Measurements from ENCODE around the gene LTA4H.
A peak's percentile ranks its signal among the peaks of the same experiment; 100 is the strongest.

Gene LTA4H

DNA sequence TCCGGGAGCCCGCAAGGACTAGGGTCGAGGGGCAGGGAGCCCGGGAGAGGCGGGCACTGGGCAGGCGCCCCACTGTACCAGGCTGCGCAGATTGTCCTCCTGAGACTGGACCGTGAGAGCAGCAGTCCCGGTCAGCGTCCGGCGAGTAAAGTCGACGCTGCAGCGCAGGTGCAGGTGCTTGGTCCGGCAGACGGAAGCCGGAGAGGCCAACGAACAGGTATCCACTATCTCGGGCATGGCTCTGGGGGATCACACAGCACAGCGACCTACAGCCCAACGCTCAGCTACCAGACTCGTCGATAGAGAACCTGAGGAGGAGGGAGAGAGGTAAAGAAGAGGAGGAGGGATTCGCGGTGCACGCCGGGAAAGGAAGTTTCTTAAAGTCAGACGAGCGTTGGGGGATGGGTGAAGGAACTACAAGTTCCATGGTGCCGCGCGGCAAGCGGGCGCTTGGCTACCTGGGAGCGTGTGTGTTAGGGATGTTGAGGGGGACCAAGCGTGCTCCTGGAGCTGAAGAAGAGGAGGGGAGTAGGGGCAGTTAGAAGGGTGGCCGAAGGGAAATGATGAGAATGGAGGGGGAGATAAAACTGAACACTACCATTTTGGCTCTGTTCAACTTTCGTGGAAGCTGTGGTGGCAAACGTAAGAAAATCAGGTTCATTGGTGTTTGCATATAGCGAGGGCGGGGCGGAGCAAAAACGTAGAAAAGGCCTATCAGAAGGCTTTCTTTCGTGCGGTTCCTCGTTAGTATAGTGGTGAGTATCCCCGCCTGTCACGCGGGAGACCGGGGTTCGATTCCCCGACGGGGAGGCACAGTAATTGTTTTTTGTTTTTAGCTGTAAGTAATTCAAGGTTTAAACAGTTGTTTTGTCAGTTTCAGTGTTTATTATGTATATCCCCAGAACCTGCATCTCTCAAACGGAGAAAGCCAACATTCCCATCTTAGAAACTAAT, at the start of gene LTA4H:
Gene LTA4H (minus strand): TSS at position 305 of the 954 bp plus-strand sequence. CDS start 68 bp downstream, at position 237.
- peak within 1 kb of the TSS; percentile 67 for H3K4me3 ChIP-seq (ENCODE audit: control insufficient read depth, low read depth, low read length)
- peak; percentile 91 for DNase-seq (ENCODE audit: low read depth)
- TF ChIP-seq, protein P1, sequence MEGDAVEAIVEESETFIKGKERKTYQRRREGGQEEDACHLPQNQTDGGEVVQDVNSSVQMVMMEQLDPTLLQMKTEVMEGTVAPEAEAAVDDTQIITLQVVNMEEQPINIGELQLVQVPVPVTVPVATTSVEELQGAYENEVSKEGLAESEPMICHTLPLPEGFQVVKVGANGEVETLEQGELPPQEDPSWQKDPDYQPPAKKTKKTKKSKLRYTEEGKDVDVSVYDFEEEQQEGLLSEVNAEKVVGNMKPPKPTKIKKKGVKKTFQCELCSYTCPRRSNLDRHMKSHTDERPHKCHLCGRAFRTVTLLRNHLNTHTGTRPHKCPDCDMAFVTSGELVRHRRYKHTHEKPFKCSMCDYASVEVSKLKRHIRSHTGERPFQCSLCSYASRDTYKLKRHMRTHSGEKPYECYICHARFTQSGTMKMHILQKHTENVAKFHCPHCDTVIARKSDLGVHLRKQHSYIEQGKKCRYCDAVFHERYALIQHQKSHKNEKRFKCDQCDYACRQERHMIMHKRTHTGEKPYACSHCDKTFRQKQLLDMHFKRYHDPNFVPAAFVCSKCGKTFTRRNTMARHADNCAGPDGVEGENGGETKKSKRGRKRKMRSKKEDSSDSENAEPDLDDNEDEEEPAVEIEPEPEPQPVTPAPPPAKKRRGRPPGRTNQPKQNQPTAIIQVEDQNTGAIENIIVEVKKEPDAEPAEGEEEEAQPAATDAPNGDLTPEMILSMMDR (IDR thresholded peaks at IDR 0.05; ENCODE audit: control insufficient read depth, insufficient read depth, low read depth, low read length, missing control alignments) = no peak

DNA sequence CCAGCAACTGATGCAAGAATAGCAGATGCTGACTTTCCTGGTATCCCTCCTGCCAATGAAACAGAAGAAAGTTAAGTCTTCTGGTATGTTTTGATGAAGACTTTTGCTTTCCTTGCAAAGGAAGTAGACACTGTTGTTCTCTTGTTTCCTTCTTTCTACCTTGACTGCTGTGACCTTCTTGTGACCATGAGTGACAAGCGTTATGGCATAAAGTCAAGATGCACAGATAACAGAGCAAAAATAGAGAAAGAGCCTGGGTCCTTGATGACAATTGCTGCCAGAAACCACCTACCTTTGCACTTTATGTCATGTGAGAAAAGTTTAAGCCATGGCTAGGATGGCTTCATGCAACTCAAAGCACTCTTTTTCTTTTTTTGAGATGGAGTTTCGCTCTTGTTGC, 49.2 kb upstream of the LTA4H start:
- H3K4me3 ChIP-seq (ENCODE audit: control insufficient read depth, low read depth, low read length) = no peak overlapping the region
- no peak for DNase-seq (ENCODE audit: low read depth)
- TF ChIP-seq, protein P1 (IDR thresholded peaks at IDR 0.05; ENCODE audit: control insufficient read depth, insufficient read depth, low read depth, low read length, missing control alignments) = no peak

DNA sequence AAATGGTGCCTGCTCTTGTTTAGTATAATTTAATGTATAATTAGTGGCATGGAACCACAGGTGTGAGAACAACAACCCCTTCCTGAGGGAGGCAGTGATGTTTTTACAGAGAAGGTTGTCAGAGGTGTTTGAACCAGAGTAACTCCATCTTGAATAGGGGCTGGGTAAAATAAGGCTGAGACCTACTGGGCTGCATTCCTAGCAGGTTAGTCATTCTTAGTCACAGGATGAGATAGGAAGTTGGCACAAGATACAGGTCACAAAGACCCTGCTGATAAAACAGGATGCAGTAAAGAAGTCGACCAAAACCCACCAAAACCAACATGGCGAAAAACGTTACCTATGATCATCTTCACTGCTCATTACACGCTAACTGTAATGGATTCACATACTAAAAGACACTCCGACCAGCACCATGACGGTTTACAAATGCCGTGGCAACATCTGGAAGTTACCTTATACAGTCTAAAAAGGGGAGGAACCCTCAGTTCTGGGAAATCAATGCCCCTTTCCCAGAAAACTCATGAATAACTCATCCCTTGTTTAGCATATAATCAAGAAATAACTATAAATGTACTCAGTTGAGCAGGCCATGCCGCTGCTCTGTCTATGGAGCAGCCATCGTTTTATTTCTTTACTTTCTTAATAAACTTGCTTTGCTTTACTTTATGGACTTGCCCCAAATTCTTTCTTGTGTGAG, 47.8 kb upstream of the LTA4H start:
- DNase-seq (ENCODE audit: low read depth) = no peak
- no peak overlapping the region for H3K4me3 ChIP-seq (ENCODE audit: control insufficient read depth, low read depth, low read length)
- TF ChIP-seq, protein P1 (IDR thresholded peaks at IDR 0.05; ENCODE audit: control insufficient read depth, insufficient read depth, low read depth, low read length, missing control alignments) = no peak

DNA sequence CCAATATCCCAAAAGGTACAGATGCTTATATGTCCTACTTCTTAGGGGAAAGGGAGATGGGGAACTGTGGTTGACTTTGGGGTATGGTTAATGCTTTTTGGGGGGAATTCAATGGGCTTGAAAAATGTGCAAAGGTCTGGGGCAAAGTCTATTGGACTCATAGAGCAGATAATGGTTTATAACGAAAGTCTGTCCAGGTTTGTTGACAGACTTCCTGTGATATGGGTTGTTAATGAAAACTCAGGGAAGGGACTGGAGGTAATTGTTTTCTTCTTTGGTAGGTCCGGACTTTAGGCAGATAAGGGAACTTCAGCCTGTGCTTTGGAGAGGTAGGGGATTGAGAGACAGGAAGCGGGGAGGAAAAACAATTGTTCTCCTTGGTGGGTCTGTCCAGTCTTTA, 46.2 kb upstream of the LTA4H start:
- TF ChIP-seq, protein P1 (IDR thresholded peaks at IDR 0.05; ENCODE audit: control insufficient read depth, insufficient read depth, low read depth, low read length, missing control alignments) = no peak
- DNase-seq (ENCODE audit: low read depth) = no peak
- no peak overlapping the region for H3K4me3 ChIP-seq (ENCODE audit: control insufficient read depth, low read depth, low read length)

DNA sequence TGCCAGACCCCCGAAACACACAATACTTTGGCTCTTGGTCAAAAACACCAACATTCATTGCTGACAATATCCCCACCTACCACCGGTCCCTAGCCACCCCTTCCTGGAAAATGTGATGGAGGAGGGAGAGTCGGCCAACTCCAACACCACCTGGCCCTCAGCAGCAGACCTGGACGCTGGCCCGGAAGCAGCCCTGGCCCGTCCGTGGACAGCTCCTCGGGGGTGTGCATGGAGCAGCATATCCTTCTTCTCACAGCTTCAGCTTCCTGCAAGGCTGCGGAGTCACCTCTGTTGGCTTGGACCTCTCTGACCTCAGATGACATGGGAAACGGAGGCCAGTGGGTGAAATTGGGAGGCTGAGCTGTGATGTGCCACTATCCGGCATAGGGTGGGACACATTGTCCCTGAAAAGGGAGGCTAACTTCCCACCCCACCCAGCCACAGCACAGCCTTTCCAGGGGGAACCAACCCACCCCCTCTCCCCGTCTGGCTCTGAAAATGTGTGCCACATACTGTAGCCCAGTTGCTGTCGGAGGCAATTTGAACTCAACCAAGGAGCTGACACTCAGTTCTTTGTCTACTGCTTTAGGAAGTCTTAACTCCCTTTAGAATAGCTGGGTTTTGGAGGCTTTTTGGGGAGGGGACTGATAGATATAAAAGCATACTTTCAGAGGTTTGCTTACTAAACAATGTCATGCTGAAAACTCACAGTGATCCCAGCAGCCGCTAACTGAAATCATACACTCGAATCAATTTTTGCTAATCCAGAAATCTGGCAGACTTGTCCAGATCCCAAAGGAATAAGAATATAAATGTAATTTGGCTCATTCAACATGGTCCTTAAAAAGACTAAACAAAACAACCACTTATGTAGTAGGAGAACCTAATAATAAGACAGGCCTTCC, 43.1 kb upstream of the LTA4H start:
- TF ChIP-seq, protein P1 (IDR thresholded peaks at IDR 0.05; ENCODE audit: control insufficient read depth, insufficient read depth, low read depth, low read length, missing control alignments) = no peak
- H3K4me3 ChIP-seq (ENCODE audit: control insufficient read depth, low read depth, low read length) = no peak overlapping the region
- no peak for DNase-seq (ENCODE audit: low read depth)

DNA sequence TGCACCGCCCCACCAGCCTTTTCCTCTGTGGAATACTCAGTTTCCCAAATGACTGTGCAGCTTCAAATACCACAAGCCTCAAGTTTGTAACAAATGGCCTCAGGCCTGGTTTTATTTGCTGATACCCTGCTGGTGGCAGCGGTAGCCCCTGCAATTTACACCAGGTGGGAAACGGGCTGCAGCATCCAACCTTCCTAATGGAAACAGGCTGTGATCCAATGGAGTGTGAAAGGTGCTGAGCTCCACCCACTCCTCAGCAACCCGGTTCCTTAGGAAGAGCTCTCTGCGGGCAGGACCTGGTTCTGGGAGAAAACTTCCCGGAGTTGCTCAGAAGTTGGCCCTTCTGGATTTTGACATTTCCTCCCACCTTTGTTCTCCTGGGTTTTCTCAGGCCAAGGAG, 41.7 kb upstream of the LTA4H start:
- TF ChIP-seq, protein P1 (IDR thresholded peaks at IDR 0.05; ENCODE audit: control insufficient read depth, insufficient read depth, low read depth, low read length, missing control alignments) = no peak
- no peak for DNase-seq (ENCODE audit: low read depth)
- H3K4me3 ChIP-seq (ENCODE audit: control insufficient read depth, low read depth, low read length) = no peak overlapping the region

Measured in AG09309 (cell line).